Glomerular visceral epithelial cell (primary cell): ENCODE data around the gene STX8.

Experiments used
- DNase-seq: peaks from one replicate; pipeline ENCODE4 v3.0.0-alpha.2; 2016; ENCODE audit errors: extremely low spot score

Gene STX8

DNA sequence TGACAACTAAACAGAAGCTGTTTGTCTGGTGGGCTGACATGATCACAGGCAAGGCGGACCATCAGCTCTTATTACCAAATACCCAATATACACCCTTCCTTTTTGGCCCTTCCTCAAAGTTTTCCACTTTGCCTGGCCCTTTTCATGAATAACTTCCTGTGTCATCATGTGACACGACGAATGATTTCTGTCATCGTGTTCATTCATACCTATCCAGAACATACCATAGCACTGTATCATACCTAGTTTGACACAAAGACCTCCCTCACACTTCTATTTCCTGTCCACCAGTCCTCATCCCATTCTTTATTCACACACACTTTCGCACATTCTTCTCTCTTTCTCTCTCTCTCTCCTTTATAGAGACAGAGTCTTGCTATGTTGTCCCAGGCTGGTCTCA, 131.8 kb downstream of the STX8 start:
- DNase-seq = peak; percentile 11

- no peak for DNase-seq
Observed at GRCh38 chr17:9439851-9440250, 135.8 kb downstream of the STX8 start.

- no peak for DNase-seq
Observed at GRCh38 chr17:9436630-9437029, 139.0 kb downstream of the STX8 start.

DNA sequence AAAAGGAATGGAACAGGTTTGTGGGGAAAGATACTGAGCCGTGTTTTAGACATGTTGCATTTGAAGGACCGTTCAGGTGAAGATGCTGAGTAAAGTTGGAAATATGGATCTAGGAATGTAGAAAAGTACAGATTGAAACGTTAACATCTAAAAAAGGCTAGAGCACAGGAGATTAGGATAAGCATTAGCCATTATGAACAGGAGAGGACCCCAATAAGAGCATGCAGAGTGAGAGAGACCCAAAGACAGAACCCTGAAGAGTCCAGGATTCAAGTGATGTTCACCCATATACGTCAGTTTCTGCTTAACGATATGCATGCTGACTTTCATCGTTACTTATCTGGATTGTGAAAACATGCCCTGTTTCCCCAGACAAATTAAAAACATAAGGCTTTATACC, 140.5 kb downstream of the STX8 start:
- DNase-seq = no peak

DNA sequence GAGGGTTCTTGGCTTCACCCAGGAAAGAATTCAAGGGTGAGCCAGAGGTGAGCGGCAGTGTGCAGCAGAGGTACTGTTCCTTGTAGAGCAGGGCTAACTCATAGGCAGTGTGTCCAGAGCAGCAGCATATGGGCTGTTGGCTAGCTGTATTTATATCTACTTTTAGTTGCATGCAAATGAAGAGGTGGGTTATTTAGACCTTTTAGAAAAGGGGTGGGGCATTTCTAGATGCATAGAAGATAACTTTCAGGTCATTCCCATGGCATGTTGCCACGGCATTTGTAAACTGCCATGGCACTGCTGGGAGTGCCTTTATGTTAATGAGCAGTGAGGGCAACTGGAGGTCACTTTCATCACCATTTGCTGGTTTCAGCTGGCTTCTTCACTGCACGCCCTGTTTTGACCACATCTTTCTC, 141.0 kb downstream of the STX8 start:
- DNase-seq = no peak

DNA sequence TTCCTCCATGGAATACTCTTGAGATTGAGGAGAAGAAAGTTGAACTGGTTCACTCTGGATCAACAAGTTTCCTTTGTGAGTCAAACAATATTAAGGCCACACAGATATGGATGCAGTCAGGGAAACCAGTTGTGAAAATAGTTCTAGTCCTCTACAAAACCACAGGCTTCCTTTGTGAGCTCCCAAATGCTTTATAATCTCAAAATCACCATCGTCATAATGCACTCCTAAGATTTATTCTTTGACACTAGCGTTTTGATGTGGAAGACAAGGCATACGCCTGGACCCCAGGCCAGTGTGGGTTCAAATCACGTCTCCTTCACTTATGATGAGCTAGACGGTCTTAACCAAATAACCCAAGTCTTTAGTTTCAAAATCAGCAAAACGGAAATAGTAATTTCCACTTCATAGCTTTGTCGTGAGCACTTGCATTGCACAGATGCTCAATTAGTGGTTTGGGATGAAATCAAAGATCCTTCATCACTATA, 142.6 kb downstream of the STX8 start:
- no peak for DNase-seq

GRCh38 chr17:9432134-9432885, 143.3 kb downstream of the STX8 start:
- DNase-seq = no peak

DNA sequence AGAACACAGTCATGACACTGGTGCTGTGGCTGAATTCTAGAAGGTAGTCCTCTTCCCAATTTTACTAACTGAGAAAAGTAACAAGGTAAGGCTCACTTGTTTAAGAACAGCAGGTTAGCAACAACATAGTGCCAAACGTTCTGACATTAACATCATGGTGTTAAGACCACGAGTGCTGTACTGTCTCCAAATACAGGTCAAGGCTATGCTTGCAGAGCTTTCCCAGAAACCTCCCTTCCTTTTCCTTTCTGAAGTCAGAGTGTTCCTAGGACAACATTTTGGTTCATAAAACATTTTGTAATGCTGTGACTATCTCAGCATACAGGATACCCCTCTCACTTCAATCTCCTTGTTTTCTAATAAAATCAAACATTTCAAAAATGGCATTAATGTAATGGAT, 144.0 kb downstream of the STX8 start:
- no peak for DNase-seq

GRCh38 chr17:9427465-9428315, 147.9 kb downstream of the STX8 start:
- peak; percentile 35 for DNase-seq

GRCh38 chr17:9424071-9424640, 151.5 kb downstream of the STX8 start:
- DNase-seq = no peak

DNA sequence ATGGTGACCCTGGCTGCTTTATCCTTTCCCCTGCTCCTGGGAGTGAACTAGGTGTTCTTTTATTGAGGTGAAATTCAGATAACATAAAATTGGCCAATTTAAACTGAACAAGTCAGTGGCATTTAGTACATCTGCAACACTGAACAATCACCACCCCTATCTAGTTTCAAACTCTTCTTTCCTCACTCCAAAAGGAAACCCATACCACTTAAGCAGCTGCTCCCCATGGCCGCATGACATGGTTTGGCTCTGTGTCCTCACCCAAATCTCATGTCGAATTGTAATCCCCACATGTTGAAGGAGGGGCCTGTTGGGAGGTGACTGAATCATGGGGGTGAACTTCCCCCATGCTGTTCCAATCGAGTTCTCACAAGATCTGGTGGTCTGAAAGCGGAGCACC, 154.1 kb downstream of the STX8 start:
- DNase-seq = no peak

GRCh38 chr17:9419932-9420453, 155.6 kb downstream of the STX8 start:
- no peak for DNase-seq

DNA sequence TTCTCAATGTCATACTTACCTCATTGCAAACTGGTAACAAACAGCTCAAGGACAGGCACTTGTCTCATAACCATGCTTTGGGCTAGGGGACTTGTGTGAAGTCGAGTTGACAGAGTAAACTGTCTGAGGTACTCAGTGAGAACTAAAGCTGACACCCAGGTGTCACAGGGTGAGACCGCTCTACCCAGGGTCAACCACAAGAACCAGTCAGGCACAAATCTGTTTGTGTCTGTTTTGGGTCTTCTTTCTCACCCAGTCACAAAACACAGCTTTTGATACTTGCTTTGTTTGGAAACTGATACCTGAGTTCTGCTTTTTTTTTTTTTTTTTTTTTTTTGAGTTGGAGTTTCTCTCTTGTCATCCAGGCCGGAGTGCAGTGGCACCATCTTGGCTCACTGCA, 161.1 kb downstream of the STX8 start:
- no peak for DNase-seq

GRCh38 chr17:9410737-9411136, 164.9 kb downstream of the STX8 start:
- DNase-seq = no peak

DNA sequence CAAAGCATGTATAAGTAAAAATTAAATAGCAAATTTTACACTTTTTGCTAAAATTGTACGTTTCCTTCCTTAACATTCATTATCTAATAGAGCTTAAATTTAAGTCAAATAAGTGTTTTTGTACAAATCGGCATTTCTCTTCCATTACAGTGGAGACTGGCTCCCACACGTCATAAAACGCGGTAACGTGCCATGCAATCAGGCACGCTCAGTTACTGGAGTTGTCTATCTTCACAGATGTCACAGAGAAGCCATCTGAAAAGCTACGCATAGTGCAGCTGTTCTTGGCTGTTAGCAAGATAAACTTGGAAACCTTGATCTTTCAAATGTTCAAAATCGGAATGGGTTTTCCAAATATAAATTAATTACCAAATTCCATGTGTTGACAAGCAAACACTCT, 165.3 kb downstream of the STX8 start:
- no peak for DNase-seq

DNA sequence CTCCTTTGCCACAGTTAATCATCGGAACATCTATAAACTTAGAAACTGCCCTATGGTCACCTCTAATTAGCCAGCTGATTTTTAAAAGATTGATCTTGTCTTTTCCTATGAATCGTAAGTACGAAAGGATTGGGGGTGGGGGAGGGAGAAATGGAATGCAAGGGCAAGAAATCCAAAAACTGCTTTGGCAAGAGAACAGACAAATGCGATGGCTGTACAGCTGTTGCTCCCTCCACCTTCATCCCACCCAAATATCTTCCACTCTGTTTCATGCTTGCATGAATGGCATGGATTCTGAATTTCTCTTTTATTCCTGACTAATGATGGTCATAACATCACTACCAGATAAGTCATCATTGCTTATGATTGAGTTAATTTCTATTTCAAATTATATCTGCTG, 165.7 kb downstream of the STX8 start:
- no peak for DNase-seq

- peak; percentile 11 for DNase-seq
Observed at GRCh38 chr17:9408868-9409829, 166.5 kb downstream of the STX8 start.

- peak; percentile 88 for DNase-seq
Observed at GRCh38 chr17:9408381-9408780, 167.2 kb downstream of the STX8 start.

GRCh38 chr17:9406046-9406606, 169.5 kb downstream of the STX8 start:
- no peak for DNase-seq

GRCh38 chr17:9403257-9403656, 172.4 kb downstream of the STX8 start:
- no peak for DNase-seq
